Suprapubic skin (tissue), 4 donors: ENCODE results near the gene LRRC61. TPM values are rescaled to one million over a fixed set of nuclear protein-coding genes. Genes with fewer than 3 reads are reported as not detected.

ENCODE experiments used
- DNase-seq, 2 donors: peaks; one replicate each; pipeline ENCODE4 v3.0.0-alpha.2; 2019; ENCODE audit warnings: low spot score in 2 of 2
- H3K27ac ChIP-seq: fragments of 200-600 bp; sonication (generic); one replicate; pipeline ENCODE4 v1.5.1; 2019
- H3K27me3 ChIP-seq: fragments of 200-600 bp; sonication (generic); one replicate; pipeline ENCODE4 v1.5.1; 2019
- H3K36me3 ChIP-seq: fragments of 200-600 bp; sonication (generic); one replicate; pipeline ENCODE4 v1.5.1; 2019
- H3K4me1 ChIP-seq: fragments of 200-600 bp; sonication (generic); one replicate; pipeline ENCODE4 v1.5.1; 2019
- H3K4me3 ChIP-seq: fragments of 200-600 bp; sonication (generic); one replicate; pipeline ENCODE4 v1.5.1; 2019; ENCODE audit warnings: mild to moderate bottlenecking
- H3K9me3 ChIP-seq: fragments of 200-600 bp; sonication (generic); one replicate; pipeline ENCODE4 v1.5.1; 2019
- CTCF ChIP-seq, 2 donors: fragments of 200-600 bp in 1 of 2; fragments of 450-650 bp in 1 of 2; sonication (generic) in 1 of 2; IDR thresholded peaks; one replicate each; pipeline ENCODE4 v1.5.1; 2016 to 2019; ENCODE audit warnings: antibody characterized with exemption in 2 of 2, mild to moderate bottlenecking in 1 of 2, moderate library complexity in 1 of 2
- EP300 ChIP-seq: sonication (generic); formaldehyde crosslinking; IDR thresholded peaks from one replicate; pipeline ENCODE4 v1.6.1; 2017; ENCODE audit warnings: antibody characterized with exemption
- POLR2A ChIP-seq, 2 donors: fragments of 450-650 bp; IDR thresholded peaks; one replicate each; pipeline ENCODE4 v1.6.1; 2017; ENCODE audit warnings: antibody characterized with exemption in 2 of 2, mild to moderate bottlenecking in 2 of 2, moderate library complexity in 2 of 2
- POLR2AphosphoS5 ChIP-seq, 3 donors: sonication (generic); formaldehyde crosslinking; IDR thresholded peaks; one replicate each; pipeline ENCODE4 v1.6.1; 2017; ENCODE audit warnings: antibody characterized with exemption in 3 of 3
- WGBS: methylation state at CpG from one replicate; pipeline ENCODE4 v1.1.5; 2018; 5-methylcytosine and 5-hydroxymethylcytosine counted together
- total RNA-seq, 4 donors: library from RNA; depleted of rRNA; stranded (reverse); fragments of >200 nt; gene quantifications; one replicate each; pipeline ENCODE4 v1.1.0, GENCODE V29; 2016

LRRC61 gene
- total RNA-seq, 4 donors from 2014 or later, result 7.9 to 29.0 (median 22.5) TPM

- H3K27ac ChIP-seq, result no peak overlapping the region
- H3K27me3 ChIP-seq, result no peaks in the 10 kb centered on the region
- H3K4me1 ChIP-seq, result peaks cover 7% of the 10 kb centered on the region
- no peak for TF ChIP-seq CTCF (IDR thresholded peaks at IDR 0.05)
- WGBS, result 93% methylated on average over 2 of the region's 2 CpGs
- no peak for DNase-seq
- H3K9me3 ChIP-seq, result no peaks in the 10 kb centered on the region
- no peaks in the 10 kb centered on the region for H3K36me3 ChIP-seq
- no peak overlapping the region for H3K4me3 ChIP-seq
Measured at GRCh38 chr7:150359622-150360362, 36.6 kb downstream of the LRRC61 start.

- H3K4me1 ChIP-seq, result peaks cover 7% of the 10 kb centered on the region
- 89% methylated on average over 5 of the region's 5 CpGs for WGBS
Measured at GRCh38 chr7:150360363-150361058, 37.4 kb downstream of the LRRC61 start.

GRCh38 chr7:150361402-150361801, 38.2 kb downstream of the LRRC61 start:
- WGBS, result 78% methylated on average over 7 of the region's 7 CpGs
- Histone ChIP-seq H3K4me3 (no peak overlapping the region), H3K36me3 (no peaks in the 10 kb centered on the region), H3K9me3 (no peaks in the 10 kb centered on the region), H3K4me1 (peaks cover 7% of the 10 kb centered on the region), H3K27ac (no peak overlapping the region), H3K27me3 (no peaks in the 10 kb centered on the region)
- no peak for DNase-seq
- TF ChIP-seq CTCF (IDR thresholded peaks at IDR 0.05), result no peak
- no peak for TF ChIP-seq POLR2AphosphoS5 (IDR thresholded peaks at IDR 0.05)
- TF ChIP-seq POLR2A (IDR thresholded peaks at IDR 0.05), result no peak
- TF ChIP-seq EP300, result no peak

More at GRCh38 chr7:150360363-150361058, 37.4 kb downstream of the LRRC61 start:
- Histone ChIP-seq H3K36me3 (no peaks in the 10 kb centered on the region), H3K4me3 (no peak overlapping the region), H3K27ac (no peak overlapping the region), H3K9me3 (no peaks in the 10 kb centered on the region), H3K27me3 (no peaks in the 10 kb centered on the region)
- TF ChIP-seq POLR2AphosphoS5 (IDR thresholded peaks at IDR 0.05) (no peak), CTCF (IDR thresholded peaks at IDR 0.05) (no peak), EP300 (no peak), POLR2A (IDR thresholded peaks at IDR 0.05) (no peak)
- no peak for DNase-seq

- H3K27ac ChIP-seq, result no peak overlapping the region
- H3K4me3 ChIP-seq, result no peak overlapping the region
- H3K4me1 ChIP-seq, result peaks cover 7% of the 10 kb centered on the region
- no peaks in the 10 kb centered on the region for H3K36me3 ChIP-seq
- no peaks in the 10 kb centered on the region for H3K27me3 ChIP-seq
- no peaks in the 10 kb centered on the region for H3K9me3 ChIP-seq
- DNase-seq, result no peak
- TF ChIP-seq POLR2AphosphoS5 (IDR thresholded peaks at IDR 0.05), result no peak
- no peak for TF ChIP-seq POLR2A (IDR thresholded peaks at IDR 0.05)
- no peak for TF ChIP-seq CTCF (IDR thresholded peaks at IDR 0.05)
- TF ChIP-seq EP300, result no peak
- WGBS, result 77% methylated on average over 18 of the region's 18 CpGs
Measured at GRCh38 chr7:150361807-150362621, 38.9 kb downstream of the LRRC61 start.

GRCh38 chr7:150363370-150363769, 40.2 kb downstream of the LRRC61 start:
- no peak for TF ChIP-seq CTCF (IDR thresholded peaks at IDR 0.05)
- TF ChIP-seq POLR2A (IDR thresholded peaks at IDR 0.05), result no peak
- TF ChIP-seq EP300, result no peak
- no peak for TF ChIP-seq POLR2AphosphoS5 (IDR thresholded peaks at IDR 0.05)
- WGBS, result 93% methylated on average over 4 of the region's 4 CpGs
- H3K36me3 ChIP-seq, result no peaks in the 10 kb centered on the region
- no peaks in the 10 kb centered on the region for H3K9me3 ChIP-seq
- peaks cover 10% of the 10 kb centered on the region for H3K4me1 ChIP-seq
- H3K27ac ChIP-seq, result no peak overlapping the region
- no peak for DNase-seq
- H3K27me3 ChIP-seq, result no peaks in the 10 kb centered on the region
- no peak overlapping the region for H3K4me3 ChIP-seq
